Measurements from ENCODE around the gene RYR3.

The RYR3 gene

GRCh38 chr15:33453761-33454160 is 143.0 kb downstream of the RYR3 start:
- DNase-seq: no peak

GRCh38 chr15:33454346-33454745 is 143.6 kb downstream of the RYR3 start:
- no peak for DNase-seq

DNA sequence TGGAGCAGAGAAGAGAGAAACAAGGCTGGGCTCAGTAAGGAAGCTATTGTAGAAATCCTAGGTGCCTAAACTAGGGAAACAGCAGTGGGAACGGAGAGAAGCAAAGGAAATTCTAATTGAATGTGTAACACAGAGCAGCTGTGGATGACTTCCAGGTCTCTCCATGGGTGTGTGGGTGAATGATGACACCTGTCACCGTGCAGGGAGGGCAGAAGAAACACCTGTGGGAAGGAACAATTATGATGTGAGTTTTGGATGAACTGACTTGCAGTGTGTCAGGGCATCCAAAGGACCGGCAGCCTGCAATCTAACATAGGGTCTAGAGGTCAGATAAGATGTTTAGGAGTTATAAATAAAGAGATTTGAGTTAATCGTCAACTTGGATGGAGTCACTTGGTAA is 144.2 kb downstream of the RYR3 start:
- DNase-seq: no peak

DNA sequence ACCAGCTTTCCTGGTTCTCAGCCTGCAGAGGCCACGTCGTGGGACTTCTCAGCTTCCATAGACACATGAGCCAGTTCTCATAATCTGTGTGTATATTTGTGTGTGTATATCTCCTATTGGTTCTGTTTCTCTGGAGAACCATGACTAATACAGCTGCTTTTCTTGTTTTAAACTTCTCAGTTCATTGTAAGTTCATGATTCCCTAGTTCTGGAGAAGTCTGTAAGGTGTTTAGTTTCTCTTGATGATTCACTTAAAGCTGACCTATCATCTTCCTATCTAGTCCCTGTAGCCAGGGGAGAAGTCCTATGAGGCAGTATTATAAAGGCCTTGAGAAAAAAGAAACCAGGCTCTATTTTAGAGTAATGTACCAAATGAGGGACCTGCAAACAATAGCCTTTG is 147.7 kb downstream of the RYR3 start:
- no peak for DNase-seq

DNA sequence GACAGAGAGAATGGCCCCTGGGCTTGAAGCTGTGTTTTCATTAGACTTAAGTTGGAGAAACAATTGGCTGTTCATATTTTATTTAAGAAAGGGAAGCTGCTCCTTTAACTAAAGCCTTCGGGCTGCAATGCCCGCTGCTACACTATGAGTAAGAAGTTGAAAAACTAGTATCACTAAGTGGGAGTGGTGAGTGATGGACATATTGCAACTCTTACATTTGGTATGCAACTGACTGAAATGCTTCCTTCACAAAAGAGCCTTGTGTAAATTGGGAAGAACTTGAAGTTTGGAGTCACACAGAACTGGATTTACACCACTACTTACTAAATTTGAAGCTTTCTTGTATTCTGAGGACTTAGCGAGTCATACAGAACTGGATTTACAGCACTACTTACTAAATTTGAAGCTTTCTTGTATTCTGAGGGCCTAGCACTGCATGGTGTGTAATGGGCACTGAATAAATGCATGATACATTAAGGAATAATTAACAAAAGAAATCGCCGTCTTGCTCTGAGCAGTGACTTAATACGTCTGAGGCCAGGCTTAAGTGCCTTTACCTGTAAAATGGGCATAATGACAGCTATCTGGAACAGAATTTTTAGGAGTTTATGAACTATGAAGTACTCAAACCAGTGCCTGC is 149.5 kb downstream of the RYR3 start:
- no peak for DNase-seq

DNA sequence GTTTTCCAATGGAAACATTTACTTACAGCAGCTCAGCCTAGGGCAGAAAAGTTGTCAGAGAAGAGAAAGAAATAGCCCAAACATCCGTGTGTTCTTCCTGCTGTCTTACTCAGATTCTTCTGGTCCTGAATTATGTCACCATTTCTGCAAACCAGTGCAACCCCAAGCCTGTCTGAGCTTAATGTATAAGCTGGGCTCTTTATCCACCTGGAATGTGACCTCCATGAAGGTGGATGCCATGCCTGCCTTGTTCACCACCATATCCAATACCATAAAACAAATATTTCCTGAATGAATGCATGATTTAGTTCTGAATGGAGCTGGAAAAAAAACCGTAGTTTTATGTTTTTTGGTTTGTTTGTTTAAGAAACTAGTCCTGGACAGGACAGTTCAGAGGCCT is 150.9 kb downstream of the RYR3 start:
- DNase-seq: no peak

DNA sequence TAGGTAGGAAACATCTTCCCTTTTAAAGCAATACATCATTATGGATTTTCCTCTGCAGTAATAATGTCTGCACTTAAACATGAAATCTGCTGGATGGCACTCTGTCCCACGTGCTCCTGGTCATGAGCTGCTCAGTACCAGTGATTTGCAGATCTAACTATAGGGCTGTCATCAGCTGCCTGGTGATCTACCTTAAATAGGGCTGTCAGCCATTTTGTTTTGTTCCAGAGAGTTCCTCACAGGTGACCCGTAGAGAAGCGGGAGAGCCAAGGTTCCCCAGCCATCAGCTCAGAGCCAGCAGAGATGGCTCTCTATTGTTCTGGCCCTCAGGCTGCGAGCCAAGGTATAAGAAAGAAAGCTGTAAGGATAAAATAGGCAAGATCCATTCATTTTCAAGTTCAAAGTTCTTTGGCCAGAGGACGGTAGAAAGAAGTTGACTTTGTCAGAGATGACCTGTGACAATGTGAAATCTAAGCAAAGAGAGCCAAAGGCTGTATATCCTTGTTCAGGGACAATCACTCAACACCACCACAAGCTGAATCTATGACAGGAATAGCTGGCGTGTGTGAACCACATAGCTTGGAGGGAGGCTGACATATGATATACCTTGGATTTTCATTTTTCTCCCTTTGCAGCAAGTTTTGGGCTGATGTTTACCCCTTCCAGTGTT is 156.5 kb downstream of the RYR3 start:
- DNase-seq: no peak

DNA sequence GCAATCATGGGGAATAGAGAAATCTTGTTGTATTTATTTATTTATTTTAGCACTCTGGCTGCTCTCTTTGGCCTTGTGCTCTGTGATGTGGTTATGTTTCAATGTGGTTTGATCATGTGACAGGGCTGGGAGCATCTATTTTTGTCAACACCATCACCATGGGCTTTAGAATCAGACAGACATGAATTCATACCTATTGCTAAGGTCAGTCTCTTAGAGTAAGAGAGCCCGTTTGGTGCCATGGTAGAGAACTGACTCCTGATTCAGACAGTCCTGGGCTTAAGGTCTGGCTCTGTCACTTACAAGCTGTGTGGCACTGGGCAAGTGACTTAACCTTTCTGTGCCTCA is 157.0 kb downstream of the RYR3 start:
- no peak for DNase-seq

DNA sequence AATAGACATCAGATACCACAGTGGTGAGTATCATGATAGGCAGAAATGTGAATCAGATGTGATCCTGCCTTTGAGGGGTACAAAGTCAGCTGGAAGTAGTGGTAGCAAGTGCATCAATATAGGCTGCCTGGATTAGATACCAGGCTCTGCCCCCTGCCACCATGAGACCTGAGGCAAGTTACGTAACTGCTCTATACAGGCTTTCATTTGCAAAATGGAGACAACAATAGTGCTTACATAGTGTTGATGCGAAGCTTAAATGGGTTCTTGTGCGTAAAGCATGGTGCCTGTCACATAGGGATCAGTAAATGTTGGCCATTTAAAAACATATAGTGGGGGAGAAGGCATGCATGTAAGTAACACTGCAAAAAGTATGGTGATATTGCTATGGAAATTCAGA is 158.0 kb downstream of the RYR3 start:
- no peak for DNase-seq

GRCh38 chr15:33473005-33473404 is 162.2 kb downstream of the RYR3 start:
- no peak for DNase-seq

DNA sequence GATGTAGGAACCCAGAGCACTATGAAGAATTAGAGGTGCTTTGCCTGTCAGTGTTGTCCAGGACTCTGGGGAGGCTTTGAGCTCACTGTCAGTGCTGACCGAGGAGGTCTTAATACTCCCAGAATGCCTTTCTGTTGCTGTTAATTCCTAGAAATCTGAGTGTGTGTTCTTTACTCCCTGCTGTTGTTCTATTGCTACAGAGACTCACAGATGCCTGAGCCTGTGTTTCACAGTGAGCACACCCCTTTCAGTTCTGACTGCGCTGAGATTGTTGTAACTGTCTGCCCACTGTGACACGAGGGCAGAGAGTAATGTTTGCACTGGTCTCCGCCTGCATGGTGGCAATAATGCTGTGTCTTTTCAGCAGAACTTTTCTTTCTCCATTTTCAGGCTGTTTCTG is 162.9 kb downstream of the RYR3 start:
- no peak for DNase-seq

- no peak for DNase-seq
These were observed 165.3 kb downstream of the RYR3 start for GRCh38 chr15:33476076-33476475.

GRCh38 chr15:33476908-33477307 is 166.1 kb downstream of the RYR3 start:
- no peak for DNase-seq

GRCh38 chr15:33489335-33489734 is 178.6 kb downstream of the RYR3 start:
- DNase-seq: no peak

- DNase-seq: peak; percentile 15
These were observed 179.9 kb downstream of the RYR3 start for GRCh38 chr15:33490703-33491102.

DNA sequence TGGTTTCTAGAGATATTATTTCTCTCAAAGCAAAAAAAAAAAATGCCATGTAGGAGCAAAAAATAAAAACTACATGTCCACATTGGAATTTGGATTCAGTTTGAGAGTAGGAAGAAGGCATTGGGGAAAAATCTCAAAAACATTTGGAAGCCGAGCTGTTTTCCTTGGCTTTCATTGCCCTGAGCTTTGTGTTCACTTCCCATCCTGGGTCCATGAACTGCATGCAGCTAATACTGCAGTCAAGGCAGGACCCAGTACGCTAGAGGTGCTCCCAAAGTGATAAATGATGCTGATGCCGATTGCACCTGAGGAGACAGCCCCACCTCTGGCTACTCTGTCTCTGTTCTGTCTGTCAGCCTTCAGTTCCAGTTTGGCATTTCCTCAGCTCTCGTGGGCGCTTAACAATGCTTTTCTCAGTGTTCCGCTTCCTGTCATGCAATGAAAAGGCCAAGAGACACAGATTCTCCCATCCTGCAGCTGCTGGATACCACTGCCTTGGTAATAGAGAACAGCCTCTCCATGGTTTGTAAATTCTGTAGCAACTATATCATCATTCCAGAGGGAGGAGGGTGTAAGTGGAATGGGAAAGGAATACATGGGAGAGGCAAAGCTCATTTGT is 181.8 kb downstream of the RYR3 start:
- DNase-seq: no peak

- no peak for DNase-seq
These were observed 183.5 kb downstream of the RYR3 start for GRCh38 chr15:33494306-33494705.

DNA sequence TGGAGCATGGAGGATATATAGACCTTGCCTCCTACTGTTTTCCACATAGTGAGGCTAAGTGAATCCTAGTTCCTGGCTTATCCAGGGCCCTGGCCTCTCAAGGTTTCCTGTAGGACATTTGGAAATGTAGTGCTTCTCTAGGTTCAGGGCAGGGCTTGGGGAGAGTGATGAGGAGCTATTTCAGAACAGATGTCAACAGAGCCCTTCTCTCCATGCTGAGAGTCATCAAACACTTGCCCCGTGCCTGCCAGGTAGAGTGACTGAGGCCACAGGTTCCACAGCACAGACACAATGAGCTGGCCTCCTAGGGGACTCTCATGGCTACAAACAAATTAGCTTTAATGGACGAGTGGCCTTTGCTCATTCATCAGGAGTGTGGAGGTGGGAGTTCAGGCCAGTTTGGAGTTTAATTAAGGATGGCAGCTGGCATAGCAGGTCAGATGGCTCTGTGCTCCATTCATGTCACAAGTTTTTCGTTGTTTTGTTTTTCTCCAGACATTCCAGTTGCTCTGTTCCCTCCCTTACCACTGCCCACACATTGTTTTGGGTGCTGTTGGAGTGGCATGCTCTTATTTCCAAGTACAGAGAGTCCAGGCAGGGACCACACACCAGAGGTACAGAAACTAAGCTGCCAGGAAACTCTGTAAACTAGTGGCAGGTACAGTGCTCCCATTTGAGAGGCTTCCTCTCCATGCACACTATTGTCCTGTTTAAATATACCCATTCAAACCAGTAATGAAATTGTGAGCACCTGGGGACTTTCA is 189.8 kb downstream of the RYR3 start:
- DNase-seq: no peak

DNA sequence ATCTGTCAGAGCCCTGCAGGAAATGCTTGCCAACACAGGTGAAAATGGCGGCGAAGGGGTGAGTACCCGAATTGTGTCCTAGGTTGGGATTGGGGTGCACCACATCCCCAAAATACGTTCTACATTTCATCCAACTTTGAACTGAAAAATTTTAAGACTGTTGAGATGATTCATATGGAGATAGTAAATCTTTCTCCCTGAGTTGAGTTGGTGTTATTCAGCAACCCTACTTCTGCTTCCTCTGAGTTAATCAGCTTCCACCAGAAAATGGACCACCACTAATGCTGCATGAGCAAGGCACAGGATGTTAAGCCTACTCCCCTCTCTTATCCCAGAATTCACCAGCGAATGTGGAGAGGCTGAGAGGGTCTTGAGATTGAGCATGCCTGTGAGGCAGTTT is 192.9 kb downstream of the RYR3 start:
- no peak for DNase-seq

GRCh38 chr15:33506781-33507296 is 196.1 kb downstream of the RYR3 start:
- no peak for DNase-seq

- DNase-seq: no peak
These were observed 197.9 kb downstream of the RYR3 start for GRCh38 chr15:33508703-33509102.

GRCh38 chr15:33515121-33515520 is 204.4 kb downstream of the RYR3 start:
- no peak for DNase-seq

DNA sequence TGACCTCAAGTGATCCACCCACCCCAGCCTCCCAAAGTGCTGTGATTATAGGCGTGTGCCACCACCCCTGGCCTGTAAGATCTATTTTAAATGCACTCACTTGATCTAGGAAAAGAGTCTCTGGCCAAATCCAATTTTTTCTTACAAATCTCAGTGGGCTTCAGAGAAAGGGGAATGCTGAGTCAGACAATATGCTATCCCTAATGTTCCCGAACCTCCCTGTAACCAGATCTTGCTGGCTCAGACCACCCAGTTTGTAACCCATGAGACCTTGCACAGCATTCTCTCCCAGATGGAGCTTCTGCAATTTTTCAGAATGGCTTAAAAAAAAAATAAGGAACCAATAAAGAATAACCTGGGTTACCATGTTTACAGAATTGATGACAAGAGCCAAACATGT is 205.8 kb downstream of the RYR3 start:
- no peak for DNase-seq

DNA sequence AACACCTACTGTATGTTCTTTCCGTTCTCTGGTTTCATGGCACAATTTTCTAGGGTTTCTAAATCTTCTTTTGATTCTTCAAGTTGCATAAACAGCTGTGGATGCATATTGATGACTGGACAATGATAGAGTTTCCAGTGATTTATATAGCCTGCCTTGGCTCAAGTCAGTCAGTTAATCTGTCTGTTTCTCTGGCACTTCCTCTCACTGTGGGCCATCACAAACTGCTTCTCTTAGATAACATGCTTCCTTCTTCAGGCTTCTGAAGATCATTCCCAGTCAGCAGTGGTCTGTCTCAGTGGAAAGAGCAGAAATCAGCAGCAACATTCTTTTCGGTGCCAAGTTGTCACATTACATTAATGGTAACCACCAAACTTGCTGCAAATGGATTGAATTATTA is 207.2 kb downstream of the RYR3 start:
- peak; percentile 62 for DNase-seq

Data from hematopoietic multipotent progenitor cell treated with erythropoietin and hydrocortisone succinate and interleukin-3 and kit ligand, for 8 days (in vitro differentiated cells).